PC-9 (cell line): Measurements from ENCODE around the gene TOP1.

Experiments used
- CTCF ChIP-seq: fragments of 200-600 bp; sonication (generic); conservative IDR thresholded peaks from 2 replicates; pipeline ENCODE4 v1.6.1; 2017; ENCODE audit warnings: mixed run types, antibody characterized with exemption, mild to moderate bottlenecking, moderate library complexity
- EZH2 ChIP-seq: fragments of 200-600 bp; sonication (generic); IDR thresholded peaks from 2 replicates; pipeline ENCODE4 v1.8.0; 2017; ENCODE audit warnings: antibody characterized with exemption, low read depth

GRCh38 chr20:41007481-41007880 is 21.1 kb upstream of the TOP1 start:
- TF ChIP-seq CTCF: no peak
- TF ChIP-seq EZH2: no peak
